GM21825 (cell line): Measurements from ENCODE around the gene ZNF536.
"Not testable (repeated sequence)": the region's sequence is repeated elsewhere in the genome, so short reads cannot be mapped to it uniquely, and the experiment has no call there.

Experiments used
- ATAC-seq: cut with Tn5 transposase; IDR thresholded peaks from one replicate; pipeline ENCODE4 v1.9.1; 2021; ENCODE audit warnings: mild to moderate bottlenecking, moderate library complexity; ENCODE audit not compliant: unreplicated experiment

ZNF536 gene

DNA sequence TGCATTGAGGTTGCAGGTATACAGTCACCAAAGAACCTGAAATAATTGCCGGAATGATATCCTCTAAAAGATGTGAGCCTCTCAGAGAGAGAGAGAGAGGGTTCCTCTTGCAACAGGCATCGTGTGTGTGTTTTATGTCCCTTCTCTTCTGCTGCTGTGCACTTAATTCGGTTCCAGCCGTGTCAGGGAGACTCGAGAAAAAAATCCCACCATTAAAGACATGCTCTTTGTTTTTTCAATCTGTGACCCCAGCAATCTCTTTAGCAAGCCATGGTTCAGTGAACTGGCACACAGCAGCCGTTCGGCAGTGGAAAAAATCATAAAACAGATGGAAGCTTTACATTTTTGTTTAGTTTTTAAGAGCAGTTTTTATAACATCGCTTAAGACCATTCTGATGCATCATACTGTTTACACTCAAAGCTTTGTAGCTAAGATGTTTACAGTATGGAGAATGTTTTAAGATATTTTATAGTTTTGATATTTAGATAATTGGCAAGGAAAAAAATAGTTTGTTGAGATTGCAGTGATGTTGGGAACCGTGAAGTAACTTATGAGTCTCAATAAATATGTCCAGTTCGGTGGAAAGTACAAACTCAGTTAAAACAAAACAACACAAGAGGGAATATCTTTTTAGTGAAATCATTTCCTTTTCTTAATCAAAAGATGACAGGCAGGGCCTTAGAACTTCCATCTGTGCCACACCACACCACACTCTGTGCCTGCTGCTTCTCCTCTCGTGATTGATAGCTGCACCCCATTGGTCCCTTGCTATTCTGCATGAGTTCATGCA lies 31.2 kb upstream of the ZNF536 start:
- ATAC-seq = no peak

DNA sequence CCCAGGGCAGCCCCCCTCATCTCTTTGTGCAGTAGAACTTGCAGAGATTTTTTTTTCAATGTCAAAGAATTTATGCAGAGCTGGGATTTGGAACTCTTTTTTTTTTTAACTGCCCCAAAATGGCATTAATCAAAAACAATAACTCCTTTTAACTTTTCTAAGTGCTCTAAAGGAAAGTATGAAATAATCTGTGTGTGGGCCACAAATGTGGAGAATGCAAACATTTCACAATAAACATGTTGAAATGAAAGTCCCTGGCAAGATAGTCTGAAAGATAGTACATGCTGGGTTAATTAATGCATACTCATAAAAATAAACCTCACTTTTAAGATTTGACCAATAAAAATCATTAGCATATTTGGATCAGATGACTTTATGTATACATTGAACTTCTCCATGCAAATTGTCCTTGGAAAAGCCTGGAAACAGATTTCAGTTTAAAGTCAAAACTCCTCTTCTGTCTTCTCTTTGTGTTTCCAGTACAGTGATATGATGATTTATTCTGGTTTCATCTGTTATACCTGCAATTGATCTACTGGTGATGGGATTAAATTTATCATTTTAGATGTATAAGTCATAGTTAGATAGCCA lies 30.5 kb upstream of the ZNF536 start:
- ATAC-seq = no peak

DNA sequence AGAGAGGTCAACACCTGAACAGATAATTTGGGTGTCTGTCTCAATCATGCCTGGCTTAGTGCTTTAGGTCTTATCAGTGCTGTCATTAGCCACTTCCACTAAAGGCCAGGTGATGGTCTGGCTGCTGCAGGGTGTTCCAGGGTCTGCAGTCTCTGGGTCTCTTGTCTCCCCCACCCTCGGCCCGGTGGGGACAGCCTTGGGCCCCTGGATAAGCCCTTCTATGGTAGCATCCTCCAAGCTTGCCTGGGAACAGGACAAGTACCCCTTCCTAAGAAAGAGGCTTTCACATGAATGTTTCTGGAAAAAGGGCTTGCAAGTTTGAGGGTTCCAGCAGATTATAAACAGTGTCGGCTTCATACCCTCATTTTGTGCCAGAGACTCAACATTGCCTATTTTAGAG lies 29.3 kb upstream of the ZNF536 start:
- no peak for ATAC-seq

DNA sequence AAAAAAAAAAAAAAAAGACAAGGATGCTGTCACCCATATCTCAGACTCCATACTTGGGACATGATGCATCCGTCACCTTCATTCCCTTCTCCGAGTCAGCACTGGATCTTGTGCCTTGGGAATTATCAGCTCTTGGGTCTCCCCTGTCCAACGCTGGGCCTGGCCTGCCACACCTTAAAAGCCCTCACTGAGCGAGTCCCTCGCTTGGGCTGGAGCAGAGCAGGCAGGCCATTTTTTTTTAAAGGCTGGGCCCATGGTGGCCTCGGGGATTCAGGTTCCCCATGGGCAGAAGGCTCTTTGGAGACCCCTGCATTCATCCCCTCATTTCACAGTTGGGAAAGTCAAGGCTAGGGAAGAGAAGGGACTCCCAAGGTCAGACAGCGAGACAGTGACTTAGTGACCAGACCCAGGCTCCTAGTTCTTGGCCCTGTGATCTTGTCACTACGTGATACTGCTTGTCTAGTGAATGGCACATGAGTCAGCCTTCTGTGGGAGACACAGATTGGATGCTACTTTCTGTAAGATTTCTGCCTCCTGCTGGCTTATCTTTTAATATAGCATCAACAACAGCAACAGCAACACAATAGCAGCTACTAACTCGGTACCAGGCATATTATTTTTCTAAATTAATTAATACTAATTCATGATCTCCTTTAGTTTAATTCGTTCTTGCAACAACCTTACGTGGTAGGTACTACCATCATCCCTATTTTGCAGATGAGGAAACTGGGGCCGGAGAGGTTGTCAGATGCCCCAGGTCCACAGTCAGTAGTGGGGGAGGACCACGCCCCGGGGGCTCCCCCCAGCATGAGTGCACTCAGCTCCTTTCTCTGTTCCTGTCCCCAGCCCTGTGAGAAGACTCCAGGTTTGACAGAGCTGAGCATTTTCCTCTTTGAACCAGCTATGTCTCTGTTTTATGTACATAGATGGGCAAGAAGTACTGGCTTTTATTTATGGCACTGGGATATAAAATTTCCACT lies 27.4 kb upstream of the ZNF536 start:
- ATAC-seq = no peak

DNA sequence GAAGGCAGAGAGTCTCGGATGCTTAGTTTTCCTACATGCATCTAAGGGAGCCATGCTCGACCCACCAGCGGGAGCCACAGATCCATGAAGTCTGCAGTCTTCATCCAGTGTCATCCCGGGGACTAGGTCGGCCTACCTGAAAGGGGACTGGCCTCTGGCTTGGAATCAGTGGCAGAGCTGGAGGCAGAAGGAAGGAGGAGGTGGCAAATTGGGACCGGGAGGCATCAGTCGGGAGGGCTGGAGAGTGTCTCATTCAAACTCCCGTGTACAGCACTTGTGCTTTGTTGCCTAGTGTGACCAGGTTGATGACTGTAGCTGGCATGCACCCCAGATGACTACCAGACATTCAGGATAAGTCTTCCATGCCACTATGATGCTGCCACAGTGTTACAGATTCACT lies 26.5 kb upstream of the ZNF536 start:
- ATAC-seq = no peak

DNA sequence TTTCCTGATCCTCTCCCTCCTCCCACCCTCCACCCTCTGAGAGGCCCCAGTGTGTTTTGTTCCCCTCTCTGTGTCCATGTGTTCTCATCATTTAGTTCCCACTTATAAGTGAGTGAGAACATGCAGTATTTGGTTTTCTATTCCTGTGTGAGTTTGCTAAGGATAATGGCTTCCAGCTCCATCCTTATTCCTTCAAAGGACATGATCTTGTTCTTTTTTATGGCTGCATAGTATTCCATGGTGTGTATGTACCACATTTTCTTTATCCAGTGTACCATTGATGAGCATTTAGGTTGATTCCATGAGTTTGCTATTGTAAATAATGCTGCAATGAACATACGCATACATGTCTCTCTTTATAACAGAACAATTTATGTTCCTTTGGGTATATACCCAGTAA lies 25.7 kb upstream of the ZNF536 start:
- ATAC-seq = not testable (repeated sequence)

DNA sequence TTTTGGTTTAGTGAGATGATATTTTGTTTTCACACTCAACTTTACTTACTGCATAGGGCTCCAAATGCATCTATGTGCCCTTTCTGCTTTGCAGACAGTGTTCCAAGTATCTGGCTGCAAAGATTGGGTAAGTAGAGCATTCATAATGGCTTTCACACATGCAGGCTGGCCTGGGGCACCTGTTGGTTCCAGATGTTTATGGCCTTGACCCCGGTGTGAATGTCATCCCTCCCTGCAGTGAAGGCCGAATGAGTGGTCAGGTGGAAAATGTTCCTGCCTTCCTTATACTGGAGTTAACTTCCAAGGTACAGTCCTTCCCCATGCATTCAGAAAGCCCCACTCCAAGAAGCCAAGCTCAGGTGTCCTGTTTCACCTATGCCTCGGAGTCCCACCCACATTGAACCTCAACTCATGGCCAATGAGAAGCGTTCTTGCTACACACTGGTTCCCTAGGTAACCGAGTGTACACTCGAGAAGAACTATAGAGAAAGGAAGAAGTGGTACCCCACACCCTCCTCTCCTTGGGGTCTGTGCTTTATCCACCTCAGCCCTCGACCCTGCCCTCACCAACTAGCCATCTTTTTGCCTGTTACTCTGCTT lies 23.0 kb upstream of the ZNF536 start:
- ATAC-seq = no peak

DNA sequence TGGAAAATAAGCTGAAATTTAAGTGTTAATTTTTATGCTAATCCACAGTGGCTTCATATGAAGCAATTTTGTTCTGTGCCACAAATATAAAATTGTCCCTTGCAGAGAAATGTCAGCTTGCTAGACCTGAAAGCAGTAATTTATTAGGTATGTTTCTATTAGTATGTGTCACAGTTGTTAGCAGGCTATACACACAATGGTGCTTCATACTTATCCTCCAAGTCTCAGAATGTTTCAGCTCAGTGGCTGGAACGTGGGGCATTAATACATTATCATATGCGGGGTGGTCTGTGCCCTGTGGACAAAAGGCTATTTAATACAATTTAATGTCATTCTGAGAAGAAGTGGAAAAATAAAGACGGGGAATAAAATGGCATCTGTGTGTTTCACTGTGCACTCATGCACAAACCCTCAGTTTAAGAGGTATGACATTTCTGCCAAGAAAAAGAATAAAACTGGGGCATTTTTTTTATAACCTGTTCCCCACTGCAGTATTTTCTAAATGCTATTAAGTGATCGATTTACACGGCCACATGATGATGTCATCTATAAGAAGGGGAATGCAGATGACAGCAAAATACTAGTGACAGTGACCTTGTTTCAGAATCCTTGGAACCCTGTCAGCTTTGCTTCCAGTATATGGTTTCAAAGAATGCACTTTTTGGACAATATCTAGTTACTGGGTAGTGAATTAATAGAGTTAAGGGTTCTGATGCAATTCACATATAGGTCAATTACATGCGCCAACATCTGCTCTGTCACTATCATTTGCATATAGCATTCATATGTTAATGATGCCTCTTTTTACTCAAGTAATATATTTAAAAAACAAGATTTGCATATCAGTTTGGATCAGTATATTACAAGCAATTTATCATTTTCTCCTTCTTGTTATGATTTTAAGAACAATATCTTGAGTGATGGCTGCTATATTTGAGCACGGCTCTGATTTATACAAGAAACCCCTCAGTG lies 21.2 kb upstream of the ZNF536 start:
- no peak for ATAC-seq

DNA sequence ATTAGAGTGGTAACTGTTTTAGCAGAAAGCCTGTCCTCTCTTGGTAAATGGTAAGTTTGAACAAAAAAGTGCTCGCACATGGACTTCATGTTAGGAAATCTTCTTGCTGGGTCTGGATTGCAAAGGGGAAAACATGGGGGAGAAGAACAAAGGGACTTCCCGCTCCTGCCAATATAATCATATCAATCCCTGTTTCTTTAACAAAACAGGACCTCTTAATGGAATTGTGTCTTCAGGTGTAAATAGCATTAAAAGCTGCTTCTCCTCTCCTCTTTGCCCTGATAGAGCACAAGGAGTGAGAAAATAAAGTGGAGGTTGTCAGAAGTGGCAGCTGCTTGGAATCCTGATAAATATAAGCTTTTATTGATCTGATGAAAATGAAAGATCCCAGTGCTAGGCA lies 20.4 kb upstream of the ZNF536 start:
- ATAC-seq = no peak

DNA sequence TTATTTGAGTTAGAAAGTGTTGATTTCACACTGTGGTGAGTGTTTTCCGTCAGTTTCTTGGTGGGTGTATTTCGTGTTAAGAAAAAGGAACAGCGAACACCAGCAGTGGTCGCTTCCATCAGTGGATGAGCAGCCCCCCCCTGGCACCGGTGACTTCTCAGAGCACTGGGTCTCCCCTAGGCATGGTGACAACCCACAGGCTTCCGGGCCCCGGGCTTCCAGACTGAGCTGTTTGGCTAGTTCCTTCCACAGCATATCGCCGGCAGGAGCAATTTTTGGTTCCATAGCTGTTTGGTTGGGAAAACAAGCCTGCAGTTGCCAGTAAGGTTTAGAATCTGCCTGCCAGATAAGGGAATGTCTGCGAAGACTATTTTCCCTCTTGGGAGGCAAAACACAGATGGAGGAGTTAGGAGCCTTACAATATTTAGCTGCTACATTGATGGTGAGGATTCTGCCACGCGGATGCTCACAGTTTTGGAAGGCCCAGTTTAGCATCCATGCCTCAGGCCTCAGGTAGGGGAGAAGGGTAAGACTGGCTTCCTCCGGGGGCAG lies 18.7 kb upstream of the ZNF536 start:
- no peak for ATAC-seq

DNA sequence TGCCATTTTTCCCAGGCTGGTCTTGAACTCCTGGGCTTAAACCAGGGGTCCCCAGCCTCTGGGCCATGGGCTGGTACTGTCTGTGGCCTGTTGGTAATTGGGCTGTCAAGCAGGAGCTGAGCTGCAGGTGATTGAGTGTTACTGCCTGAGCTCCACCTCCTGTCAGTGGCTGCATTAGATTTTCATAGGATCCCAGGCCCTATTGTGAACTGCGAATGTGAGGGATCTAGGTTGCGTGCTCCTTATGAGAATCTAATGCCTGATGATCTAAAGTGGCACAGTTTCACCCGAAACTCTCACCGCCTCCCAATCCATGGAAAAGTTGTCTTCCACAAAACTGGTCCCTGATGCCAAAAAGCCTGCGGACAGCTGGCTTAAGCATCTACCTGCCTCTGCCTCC lies 16.6 kb upstream of the ZNF536 start:
- no peak for ATAC-seq

DNA sequence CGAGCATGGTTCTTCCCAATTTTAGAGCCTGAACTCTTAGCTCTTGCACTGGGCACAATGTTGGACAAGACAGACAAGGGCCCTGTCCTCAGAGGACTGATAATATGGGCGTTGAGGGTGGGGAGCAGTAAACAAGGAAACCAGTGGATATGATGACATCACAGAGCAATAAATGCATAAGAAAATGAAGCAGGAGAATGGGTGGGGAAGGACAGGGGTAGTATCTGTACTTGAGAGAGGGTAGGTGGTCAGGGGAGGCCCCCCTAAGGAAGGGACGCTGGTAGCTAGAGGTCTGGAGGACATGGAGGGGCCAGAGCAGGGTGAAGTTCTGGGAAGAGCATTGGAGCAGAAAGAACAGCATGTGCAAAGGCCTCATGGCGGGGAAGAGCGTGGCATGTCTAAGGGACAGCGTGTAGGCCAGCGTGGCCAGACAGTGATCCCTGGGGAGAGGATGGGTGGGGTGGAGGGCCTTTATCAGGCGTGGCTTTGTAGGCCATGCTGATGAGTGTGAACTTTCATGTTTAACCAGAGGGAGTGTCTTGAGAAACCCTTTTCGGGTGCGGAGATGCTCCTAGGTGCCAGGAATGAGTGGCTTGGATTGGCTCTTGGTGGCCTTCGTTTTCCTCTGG lies 15.1 kb upstream of the ZNF536 start:
- no peak for ATAC-seq

DNA sequence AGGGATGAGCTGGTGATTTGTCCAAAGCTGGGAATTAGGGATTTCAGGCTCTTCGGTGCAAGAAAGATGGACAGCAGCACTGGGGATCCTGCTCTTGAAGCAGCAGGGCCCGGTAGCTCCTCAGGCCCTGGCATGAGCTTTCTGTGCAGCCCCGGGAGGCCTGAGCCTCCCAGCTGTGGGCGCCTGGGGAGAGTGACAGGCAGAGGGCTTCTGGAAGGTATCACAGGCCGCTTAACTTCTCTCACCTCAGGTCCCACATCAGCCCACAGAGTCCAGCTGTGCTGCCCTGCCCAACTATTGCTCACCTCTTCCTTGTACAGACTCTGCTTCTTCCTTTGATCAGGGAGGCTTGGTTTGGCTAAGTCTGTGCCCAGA lies 14.6 kb upstream of the ZNF536 start:
- no peak for ATAC-seq

DNA sequence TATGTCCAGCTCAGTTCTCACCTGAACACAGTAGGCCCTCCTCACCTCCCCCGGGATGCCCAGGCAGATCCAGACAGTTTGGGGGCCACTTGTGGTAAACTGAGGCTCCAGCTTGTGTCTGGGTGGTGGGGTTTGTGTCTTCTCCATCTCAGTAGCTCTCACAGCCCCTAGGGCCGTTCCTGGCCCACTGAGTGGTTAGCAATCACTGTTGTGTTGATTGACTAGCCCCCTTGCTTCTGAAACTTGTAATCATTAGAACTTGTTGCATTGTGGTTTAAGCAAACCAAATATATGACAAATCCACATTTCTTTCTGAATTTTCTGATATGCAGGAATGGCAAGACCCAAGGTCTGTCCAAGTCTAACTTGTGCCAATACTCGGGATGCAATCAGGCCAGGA lies 13.9 kb upstream of the ZNF536 start:
- ATAC-seq = no peak

DNA sequence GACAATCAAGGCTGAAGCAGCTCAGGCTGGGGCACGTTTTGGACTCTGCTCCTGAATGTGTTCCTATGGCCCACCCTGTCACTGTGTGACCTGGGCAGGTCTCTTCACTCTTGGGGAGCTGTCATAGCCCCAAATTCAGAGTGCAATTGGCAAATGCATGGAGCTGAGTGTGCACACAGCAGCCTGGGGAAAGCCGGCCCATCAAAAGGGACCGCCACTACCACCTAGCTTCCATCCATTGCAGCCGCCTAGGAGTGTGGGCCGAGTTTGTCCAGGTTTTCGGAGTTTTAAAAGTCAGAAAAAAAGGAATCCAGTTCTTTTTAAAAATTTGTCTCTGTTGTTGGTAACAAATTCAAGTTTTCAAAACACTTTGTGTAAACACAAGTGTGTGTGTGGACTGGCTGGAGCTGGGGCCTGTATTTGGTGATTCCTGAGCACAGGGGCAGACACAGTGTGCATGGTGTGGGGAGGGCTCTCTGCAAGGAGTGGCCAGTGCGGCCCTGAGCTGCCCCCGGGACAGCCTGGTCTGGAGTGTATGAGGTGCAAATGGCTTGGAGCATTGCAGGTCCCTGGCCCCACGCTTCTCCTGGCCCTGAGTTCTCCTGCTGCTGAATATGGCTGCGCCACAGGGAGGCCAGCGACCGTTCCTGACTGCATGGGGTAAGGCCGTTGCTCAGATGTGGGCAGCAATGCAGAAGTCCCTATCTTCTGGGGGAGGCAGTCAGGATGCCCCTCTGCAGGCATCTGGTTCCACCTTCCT lies 13.2 kb upstream of the ZNF536 start:
- no peak for ATAC-seq

DNA sequence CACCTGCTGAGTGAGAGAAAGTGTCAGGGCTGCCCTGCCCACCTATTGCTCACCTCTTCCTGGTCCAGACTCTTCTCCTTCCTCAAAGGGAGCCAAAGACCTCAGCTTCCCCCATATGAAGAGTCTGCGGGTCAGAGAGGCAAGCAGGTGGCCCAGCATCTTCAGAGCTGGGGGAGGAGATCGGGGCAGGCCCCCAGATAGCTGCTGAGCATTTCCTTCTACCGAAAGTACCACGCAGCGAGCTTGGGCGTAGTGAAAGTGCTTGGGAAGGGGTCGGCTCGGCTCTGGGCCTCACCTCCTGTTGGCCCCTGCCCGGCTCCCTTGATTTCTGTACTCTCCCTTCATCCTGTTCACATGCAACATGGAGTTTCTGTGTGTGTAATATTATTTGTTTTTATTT lies 12.2 kb upstream of the ZNF536 start:
- ATAC-seq = no peak

DNA sequence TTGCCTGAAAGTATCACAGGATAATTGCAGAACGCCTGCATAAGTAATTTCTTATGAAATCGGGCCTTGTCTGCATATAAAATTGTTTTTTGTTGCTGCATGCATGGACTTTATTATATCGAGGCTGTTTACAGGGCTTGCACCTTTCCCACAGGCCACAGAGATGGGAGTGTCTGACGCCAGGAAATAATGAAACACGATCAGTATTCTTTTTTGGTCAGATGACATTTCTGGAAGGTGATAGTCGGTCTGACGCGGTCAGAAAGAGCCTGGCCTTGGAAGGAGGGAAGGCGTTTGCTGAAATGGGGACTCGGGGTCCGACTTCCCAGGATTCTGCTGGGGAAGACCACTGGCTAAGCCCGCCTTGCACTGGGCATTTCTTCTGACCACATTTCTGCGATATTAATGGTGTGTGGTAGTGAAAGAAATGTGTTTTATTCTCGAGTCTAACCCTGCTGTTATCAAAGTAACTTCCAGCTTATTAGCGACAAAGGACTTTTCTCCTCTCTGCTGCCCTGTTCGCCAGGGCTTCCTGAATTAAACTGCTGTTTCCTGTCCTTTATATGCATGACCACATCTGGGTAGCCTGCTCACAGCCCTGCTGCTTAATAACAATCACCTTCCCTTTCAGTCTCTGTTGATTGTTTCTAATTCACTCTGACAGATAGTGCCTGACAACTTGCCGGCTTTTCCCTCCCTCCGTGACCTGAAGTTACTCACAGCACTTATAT lies 11.6 kb upstream of the ZNF536 start:
- ATAC-seq = no peak

DNA sequence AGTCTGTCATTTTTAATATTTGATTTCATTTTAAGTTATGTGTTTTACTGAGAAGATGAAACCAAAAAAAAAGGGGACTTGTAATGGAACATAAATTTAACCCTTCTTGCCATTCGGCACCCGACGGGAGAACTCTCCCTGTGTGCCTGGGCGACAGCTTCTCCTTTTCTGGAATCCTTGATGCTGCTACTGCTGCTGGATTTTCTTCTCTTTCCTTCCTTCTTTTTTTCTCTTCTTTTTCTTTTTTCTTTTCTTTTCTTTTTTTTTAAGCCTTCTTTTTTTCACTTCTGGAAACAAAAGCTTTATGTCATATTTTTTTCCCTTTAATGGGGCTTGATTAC lies 11.1 kb upstream of the ZNF536 start:
- ATAC-seq = no peak
